ENCODE data around the gene ZNF530. TPM values are rescaled to one million over a fixed set of nuclear protein-coding genes. Genes with fewer than 3 reads are reported as not detected.

The ZNF530 gene
- total RNA-seq = 1 to 10 TPM; 1.2 to 1.7 TPM
- long read RNA-seq, partial matches to known transcripts = 0 of 1 reads
- long read RNA-seq, other reads (novel, unspliced or antisense) = 0 of 1 reads

GRCh38 chr19:57599761-57600383 is at the start of gene ZNF530:
Gene ZNF530 (plus strand): TSS chr19:57599885. CDS start chr19:57604346, 4,461 bp downstream.
- ATAC-seq = peak; percentile 100
- intact Hi-C loops (cut with DNase I, micrococcal nuclease) = no loop called here
- DNase-seq = peak; percentile 94 to 95

DNA sequence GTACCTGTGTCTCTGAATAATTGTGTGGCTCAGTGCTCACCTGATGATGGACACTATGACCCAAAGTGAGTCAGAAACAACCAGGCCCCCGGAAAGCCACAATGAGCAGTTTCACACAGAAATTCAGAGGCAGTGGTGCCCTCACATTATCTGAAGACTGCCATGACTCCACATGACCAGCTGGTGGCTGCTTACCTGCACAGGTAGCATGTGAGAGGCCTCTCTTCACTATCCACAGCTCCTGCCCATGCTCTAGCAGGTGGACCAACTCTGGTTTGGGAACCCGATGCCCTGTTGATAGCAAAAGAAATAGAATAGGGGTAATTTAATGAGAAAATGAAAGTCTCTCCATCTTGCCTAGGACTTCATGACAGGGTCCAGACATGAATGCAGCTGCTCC is 47.3 kb upstream of the ZNF530 start:
- DNase-seq (no peak), ATAC-seq (no peak)
- intact Hi-C loops (cut with DNase I, micrococcal nuclease) = no loop called here

DNA sequence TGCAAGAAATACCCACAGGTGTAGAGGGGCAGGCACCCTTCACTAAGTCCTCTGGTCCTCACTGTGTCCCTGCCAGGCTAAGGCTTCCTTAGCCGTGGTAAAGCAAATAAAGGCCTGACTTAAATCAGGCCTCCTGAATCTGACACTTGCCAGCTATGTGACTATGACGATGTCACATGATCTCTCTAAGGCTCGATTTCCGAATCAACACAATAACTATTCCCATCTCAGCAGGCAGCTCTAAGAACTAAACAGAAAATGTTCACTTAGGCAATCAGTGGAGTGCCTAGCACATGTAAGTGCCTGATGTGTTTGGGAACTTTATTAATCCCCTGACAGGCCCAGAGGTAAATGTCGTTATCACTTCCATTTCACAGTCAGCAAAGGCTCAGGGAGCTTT is 42.0 kb upstream of the ZNF530 start:
- no peak for ATAC-seq
- no peak for DNase-seq
- intact Hi-C loops (cut with DNase I, micrococcal nuclease) = no loop called here

DNA sequence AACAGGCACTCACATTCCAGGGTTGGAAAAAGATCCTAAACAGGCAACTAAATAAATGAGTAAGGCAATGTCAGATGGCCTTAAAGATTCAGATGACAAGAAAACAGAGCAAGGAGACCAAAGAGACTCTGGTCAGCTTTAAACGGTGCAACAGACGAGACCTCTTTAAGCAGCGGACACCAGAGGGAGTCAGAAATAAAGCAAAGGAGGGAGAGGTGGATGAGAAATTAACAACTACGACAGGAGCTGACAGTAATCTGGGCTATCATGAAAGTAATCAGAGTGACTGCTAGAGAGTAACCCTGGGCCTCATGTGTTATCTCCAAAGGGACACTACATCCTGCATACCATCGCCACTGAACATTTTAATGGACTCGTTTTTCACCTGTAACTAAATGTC is 41.2 kb upstream of the ZNF530 start:
- DNase-seq = no peak
- intact Hi-C loops (cut with DNase I, micrococcal nuclease) = no loop called here
- no peak for ATAC-seq

DNA sequence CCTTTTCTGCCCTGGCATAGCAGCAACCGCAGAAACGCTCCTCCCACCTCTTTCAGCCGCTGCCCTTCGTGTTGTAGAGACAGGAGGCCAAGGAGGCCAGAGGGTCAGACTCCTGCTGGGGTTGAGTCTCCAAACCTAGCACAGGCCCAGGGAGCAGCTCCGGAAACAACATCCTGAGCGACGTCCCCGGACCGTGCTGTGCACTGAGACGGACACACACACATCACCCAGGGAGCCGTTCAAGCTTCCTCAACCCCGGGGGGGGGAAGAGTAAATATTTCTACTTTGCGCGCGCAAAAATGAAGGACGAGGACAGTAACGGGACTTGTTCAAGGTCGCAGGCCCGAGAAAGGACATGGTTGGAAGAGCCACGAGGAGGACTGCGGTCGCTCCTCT is 40.7 kb upstream of the ZNF530 start:
- peak in 1 of 2 donors; percentile 16 for DNase-seq
- peak; percentile 41 for ATAC-seq
- intact Hi-C loops (cut with DNase I, micrococcal nuclease) = no loop called here

- DNase-seq = peak; percentile 90 to 95
- intact Hi-C loops (cut with DNase I, micrococcal nuclease) = no loop called here
- peak; percentile 100 for ATAC-seq
Measured at GRCh38 chr19:57559404-57560025, 40.2 kb upstream of the ZNF530 start, which contains the start of gene ZNF550. Gene ZNF550 (minus strand): TSS chr19:57559863. CDS start chr19:57559682, 181 bp downstream.

DNA sequence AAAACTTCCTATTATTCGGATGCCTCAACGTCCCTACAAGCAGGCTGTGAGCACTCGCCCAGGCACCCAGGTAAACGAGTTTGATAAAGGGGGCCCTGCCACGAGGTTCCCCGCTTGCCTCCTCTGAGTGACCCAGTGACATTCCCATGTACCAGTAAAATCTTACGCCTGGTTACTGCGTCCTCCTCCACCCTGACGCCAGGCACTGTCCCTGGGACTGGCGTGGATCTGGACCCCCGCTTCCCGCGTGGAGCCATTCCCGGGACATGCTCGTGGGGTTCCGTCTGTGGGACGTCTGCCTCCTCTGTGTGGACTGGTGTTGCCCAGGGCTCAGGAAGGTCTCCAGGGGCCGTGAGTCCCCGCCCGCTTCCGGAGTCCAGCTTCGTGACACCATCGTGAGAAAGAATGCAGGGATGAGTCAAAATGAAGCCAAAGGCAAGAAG is 39.6 kb upstream of the ZNF530 start:
- intact Hi-C loops (cut with DNase I, micrococcal nuclease) = no loop called here
- no peak for ATAC-seq
- DNase-seq = peak in 1 of 2 donors; percentile 7

- intact Hi-C loops (cut with DNase I, micrococcal nuclease) = no loop called here
- DNase-seq (no peak), ATAC-seq (no peak)
Measured at GRCh38 chr19:57563547-57563946, 36.1 kb upstream of the ZNF530 start.

DNA sequence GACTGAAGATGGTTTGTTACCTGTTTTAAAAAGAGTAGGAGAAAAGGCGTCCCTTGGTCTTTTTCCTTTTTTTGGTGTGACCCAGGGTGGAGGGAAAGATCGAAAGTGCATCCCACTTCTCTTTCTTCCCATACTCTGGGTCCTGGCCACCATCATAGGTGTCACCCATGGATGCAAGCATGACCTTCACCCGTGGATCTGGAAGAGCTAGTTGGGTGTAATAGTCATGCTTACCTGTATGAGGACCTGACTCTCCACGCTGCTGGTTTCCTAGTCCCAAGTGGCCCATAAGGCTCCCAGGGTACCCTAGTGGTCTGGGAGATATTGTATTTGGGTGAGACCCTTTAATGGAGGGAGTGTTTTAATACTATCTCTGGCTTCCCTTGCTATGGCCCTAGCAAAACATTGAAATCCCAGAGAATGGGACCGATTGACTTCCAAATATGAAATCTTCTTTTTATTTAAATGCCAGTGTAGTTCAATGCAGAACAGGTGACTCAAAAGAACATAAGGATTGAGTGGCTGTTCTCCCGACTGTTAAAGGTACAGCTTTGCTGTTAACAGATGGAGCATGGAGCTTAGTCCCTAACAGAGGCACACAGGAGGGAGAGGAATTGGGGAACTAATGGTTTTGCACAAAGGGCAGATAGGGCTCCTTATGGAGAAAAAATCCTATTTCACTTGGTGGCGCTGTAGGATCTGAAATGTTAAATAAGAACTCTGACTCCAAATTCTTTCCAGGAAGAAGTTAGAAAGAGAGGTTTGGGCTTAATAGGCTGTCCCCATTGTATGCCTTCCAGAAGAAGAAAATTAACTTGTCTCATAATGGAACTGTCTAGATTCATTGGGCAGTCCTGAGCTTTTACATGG is 33.1 kb upstream of the ZNF530 start:
- no peak for DNase-seq
- intact Hi-C loops (cut with DNase I, micrococcal nuclease) = no loop called here
- ATAC-seq = no peak

GRCh38 chr19:57570707-57571106 is 29.0 kb upstream of the ZNF530 start:
- DNase-seq (no peak), ATAC-seq (no peak)
- intact Hi-C loops (cut with DNase I, micrococcal nuclease) = no loop called here

DNA sequence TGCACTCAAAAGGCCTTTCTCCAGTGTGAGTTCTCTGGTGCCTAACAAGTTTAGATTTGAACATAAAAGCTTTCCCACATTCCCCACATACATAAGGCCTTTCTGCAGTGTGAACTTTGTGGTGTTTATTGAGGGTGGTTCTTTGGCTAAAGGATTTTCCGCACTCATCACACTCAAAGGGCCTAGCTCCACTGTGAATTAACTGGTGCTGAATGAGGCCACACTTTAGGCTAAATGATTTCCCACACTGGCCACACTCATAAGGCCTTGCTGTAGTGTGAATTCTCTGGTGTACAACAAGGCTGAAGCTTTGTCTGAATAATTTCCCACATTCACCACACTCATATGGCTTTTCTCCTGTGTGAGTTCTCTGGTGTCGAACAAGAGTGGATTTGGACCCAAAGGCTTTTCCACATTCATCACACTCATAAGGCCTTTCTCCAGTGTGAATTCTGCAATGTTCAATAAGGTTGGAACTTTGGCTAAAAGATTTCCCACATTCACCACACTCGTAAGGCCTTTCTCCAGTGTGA is 27.2 kb upstream of the ZNF530 start:
- no peak for ATAC-seq
- intact Hi-C loops (cut with DNase I, micrococcal nuclease) = no loop called here
- DNase-seq = no peak

DNA sequence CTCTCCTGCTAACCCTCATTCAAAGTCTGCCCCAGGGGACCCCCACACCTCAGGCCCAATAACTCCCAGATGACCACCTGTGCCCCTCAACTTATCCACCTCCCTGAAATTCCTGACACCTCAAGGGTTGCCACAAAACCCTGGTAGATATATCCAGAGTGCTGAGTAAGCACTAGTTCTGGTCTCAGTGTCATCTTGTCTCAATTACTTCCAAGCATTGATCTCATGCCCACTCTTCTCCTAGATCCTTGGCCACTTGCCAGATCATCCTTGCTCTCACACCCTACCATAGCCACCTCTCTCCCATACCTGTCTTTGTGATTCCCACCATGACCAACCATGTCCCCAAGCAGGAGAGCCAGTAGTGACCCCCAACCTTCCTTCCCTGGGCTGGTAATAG is 23.0 kb upstream of the ZNF530 start:
- intact Hi-C loops (cut with DNase I, micrococcal nuclease) = no loop called here
- DNase-seq (no peak), ATAC-seq (no peak)

DNA sequence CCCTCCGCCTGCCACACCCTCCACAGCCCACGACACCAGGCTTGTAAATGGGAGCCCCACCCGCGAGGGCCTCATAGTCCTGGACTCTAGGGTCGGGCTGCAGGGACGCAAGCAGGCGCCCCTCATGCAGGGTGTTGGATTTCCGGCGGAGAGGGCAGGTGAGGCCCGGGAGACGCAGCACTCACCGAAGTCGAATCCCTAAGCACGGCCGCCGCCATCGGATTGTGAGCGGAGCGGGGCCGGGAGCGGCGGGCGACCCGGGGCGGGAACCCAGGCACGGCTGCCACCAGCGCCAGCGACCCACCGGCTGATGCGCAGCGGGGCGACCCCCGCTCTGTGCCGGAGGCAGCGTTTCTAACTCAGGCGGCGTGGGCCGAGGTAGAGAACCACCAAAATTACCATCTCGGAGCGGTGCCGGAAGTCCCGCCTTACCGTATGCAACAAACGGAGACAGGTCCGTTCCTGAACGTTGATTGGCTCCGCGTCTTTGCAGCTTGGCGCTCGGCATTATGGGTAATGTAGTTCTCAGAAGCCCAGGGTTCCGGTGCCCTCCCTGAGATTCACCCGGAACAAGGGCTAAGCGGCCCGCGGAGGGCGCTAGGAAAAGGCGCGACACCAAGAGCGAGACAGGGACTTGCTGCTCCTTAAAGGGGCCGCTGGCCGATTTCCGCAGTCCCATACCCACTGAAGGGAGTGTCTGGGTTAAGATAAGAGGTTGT is 21.0 kb upstream of the ZNF530 start, which contains the start of gene ZNF416:
Gene ZNF416 (minus strand): TSS at position 425 of the 719 bp plus-strand sequence. CDS start 207 bp downstream, at position 218.
- intact Hi-C loops (cut with DNase I, micrococcal nuclease) = no loop called here
- peak; percentile 99 for ATAC-seq
- DNase-seq = peak; percentile 97 to 98

GRCh38 chr19:57583104-57583520 is 16.6 kb upstream of the ZNF530 start:
- ATAC-seq (no peak), DNase-seq (peak in 1 of 2 donors; percentile 7)
- intact Hi-C loops (cut with DNase I, micrococcal nuclease) = no loop called here

- intact Hi-C loops (cut with DNase I, micrococcal nuclease) = no loop called here
- peak; percentile 75 to 87 for DNase-seq
- ATAC-seq = peak; percentile 44
Measured at GRCh38 chr19:57583521-57584416, 15.9 kb upstream of the ZNF530 start, which contains the start of gene ZIK1. Gene ZIK1 (plus strand): TSS chr19:57584145. CDS start chr19:57584357, 212 bp downstream.

- no peak for ATAC-seq
- intact Hi-C loops (cut with DNase I, micrococcal nuclease) = no loop called here
- DNase-seq = no peak
Measured at GRCh38 chr19:57587529-57587928, 12.2 kb upstream of the ZNF530 start.

DNA sequence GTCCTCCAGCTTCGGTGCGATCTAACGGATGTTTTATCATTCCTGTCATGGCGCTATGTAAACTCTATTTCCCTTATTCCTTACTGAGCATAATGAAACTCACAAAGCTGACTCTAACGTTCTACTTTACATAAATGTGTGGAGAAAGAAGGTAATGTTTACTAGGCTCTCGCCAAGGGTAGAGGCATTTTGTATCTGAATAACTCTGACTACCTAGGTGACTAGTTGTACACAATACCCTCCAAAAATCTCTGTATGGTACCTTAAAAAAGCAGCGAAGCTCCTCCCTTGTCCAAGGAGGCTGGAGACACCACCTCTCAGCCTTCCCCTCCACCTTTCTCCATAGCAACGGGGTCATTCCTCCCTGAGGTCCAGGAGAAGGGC is 316 bp upstream of the ZNF530 start:
- intact Hi-C loops (cut with DNase I, micrococcal nuclease) = no loop called here
- DNase-seq (no peak), ATAC-seq (no peak)
